Esophagus muscularis mucosa (tissue), 3 donors: ENCODE measurements around the gene SLC35B3.

Experiments
- POLR2A ChIP-seq: fragments of 450-650 bp; IDR thresholded peaks from one replicate; pipeline ENCODE4 v1.6.1; 2017; ENCODE audit warnings: antibody characterized with exemption, moderate library complexity, mild to moderate bottlenecking, low read depth
- POLR2AphosphoS5 ChIP-seq, 2 donors: sonication (generic); formaldehyde crosslinking; IDR thresholded peaks; one replicate each; pipeline ENCODE4 v1.6.1; 2017; ENCODE audit warnings: antibody characterized with exemption in 2 of 2
- TF ChIP-seq, protein P1 (sequence below), 3 experiments: fragments of 200-600 bp in 2 of 3; fragments of 450-650 bp in 1 of 3; sonication (generic) in 2 of 3; IDR thresholded peaks; one replicate each; pipeline ENCODE4 v1.5.1; 2017 to 2019; ENCODE audit warnings: antibody characterized with exemption in 3 of 3, mild to moderate bottlenecking in 2 of 3, moderate library complexity in 1 of 3

- TF ChIP-seq, protein P1, sequence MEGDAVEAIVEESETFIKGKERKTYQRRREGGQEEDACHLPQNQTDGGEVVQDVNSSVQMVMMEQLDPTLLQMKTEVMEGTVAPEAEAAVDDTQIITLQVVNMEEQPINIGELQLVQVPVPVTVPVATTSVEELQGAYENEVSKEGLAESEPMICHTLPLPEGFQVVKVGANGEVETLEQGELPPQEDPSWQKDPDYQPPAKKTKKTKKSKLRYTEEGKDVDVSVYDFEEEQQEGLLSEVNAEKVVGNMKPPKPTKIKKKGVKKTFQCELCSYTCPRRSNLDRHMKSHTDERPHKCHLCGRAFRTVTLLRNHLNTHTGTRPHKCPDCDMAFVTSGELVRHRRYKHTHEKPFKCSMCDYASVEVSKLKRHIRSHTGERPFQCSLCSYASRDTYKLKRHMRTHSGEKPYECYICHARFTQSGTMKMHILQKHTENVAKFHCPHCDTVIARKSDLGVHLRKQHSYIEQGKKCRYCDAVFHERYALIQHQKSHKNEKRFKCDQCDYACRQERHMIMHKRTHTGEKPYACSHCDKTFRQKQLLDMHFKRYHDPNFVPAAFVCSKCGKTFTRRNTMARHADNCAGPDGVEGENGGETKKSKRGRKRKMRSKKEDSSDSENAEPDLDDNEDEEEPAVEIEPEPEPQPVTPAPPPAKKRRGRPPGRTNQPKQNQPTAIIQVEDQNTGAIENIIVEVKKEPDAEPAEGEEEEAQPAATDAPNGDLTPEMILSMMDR (IDR thresholded peaks at IDR 0.05), result no peak
- TF ChIP-seq POLR2A (no peak), POLR2AphosphoS5 (IDR thresholded peaks at IDR 0.05) (no peak)
Measured at GRCh38 chr6:8446391-8446790, 11.0 kb upstream of the SLC35B3 start.
